Measurements from ENCODE around the gene FOS.

FOS gene

GRCh38 chr14:75297411-75298040 lies 18.9 kb downstream of the FOS start:
- TF ChIP-seq LEF1 (IDR thresholded peaks at IDR 0.05; ENCODE audit: borderline replicate concordance) (no peak), PKNOX1 (IDR thresholded peaks at IDR 0.05) (no peak), ARNT (IDR thresholded peaks at IDR 0.05) (no peak), TARDBP (IDR thresholded peaks at IDR 0.05) (no peak), SUZ12 (IDR thresholded peaks at IDR 0.05) (no peak), CTBP1 (IDR thresholded peaks at IDR 0.05; ENCODE audit: borderline replicate concordance) (no peak), L3MBTL2 (conservative IDR thresholded peaks at IDR 0.05) (no peak), FOXM1 (IDR thresholded peaks at IDR 0.05; ENCODE audit: borderline replicate concordance) (no peak)
- no peak for DNase-seq (ENCODE audit: extremely low spot score)
- ChIA-PET POLR2A (interaction anchor here (0.9 to 2.5 kb wide), 2 partner anchors 13 to 171 kb away, joined by 3 to 9 read pairs; partner anchors contain the start of gene NEK9), CTCF (interaction anchor here (0.8 kb wide), 1 partner anchor 166 kb away, joined by 3 read pairs; no protein-coding TSS in a partner anchor)

DNA sequence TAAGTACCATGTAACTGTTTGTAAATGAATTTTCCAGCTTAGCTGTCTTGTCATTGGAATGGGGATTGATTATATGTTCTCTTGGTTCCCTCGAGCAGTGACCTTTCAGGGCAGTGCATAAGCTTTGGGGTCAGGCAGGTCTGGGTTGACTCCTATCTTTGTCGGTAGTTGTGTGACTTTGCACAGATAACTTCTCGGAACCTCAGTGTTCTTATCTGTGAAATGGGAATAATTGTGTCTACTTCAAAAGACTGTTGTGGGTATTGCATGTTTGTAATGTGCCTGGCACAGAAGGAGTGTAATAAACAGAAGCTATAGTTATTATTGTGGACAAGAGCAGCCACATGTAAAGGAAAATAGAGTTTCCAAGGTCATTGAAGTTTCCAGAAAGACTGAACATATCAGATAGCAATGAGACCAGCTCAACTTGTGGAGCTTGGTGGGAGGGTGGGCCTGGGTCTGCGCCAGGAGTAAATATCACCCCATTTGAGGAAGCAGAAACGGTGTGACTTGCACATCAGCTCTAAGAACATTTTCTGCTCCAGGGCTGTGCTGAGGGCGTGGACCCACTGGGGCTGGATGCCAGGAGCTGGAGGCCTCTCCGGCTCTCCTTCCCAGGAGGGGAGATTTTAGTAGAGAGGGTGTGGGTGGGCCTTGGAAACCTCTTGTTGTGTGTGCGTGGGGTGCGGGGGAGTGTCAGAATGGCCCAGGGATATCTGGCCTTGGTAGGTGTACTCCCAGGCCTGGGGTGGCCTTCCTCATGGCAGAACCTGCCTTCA lies 19.7 kb downstream of the FOS start:
- no peak for TF ChIP-seq LEF1 (IDR thresholded peaks at IDR 0.05; ENCODE audit: borderline replicate concordance)
- no peak for TF ChIP-seq BHLHE40 (IDR thresholded peaks at IDR 0.05; ENCODE audit: borderline replicate concordance)
- TF ChIP-seq FOXK2 (IDR thresholded peaks at IDR 0.05), result no peak
- no peak for TF ChIP-seq NFRKB (IDR thresholded peaks at IDR 0.05)
- TF ChIP-seq HDGF (IDR thresholded peaks at IDR 0.05; ENCODE audit: borderline replicate concordance), result no peak
- TF ChIP-seq FOXA1 (IDR thresholded peaks at IDR 0.05), result no peak
- TF ChIP-seq ZNF384 (IDR thresholded peaks at IDR 0.05), result no peak
- no peak for TF ChIP-seq L3MBTL2 (conservative IDR thresholded peaks at IDR 0.05)
- no peak for TF ChIP-seq SP1 (IDR thresholded peaks at IDR 0.05)
- TF ChIP-seq CTBP1 (IDR thresholded peaks at IDR 0.05; ENCODE audit: borderline replicate concordance), result no peak
- TF ChIP-seq FOXM1 (IDR thresholded peaks at IDR 0.05; ENCODE audit: borderline replicate concordance), result no peak
- TF ChIP-seq SUZ12 (IDR thresholded peaks at IDR 0.05), result no peak
- no peak for TF ChIP-seq PKNOX1 (IDR thresholded peaks at IDR 0.05)
- TF ChIP-seq ARNT (IDR thresholded peaks at IDR 0.05), result no peak
- TF ChIP-seq TARDBP (IDR thresholded peaks at IDR 0.05), result no peak
- TF ChIP-seq ELF4 (IDR thresholded peaks at IDR 0.05), result no peak
- DNase-seq (ENCODE audit: extremely low spot score), result no peak
- ChIA-PET CTCF (interaction anchor here (0.6 to 1.1 kb wide), 4 partner anchors 156 to 188 kb away, joined by 3 read pairs; no protein-coding TSS in a partner anchor), POLR2A (interaction anchor here (0.9 to 2.5 kb wide), 2 partner anchors 14 to 172 kb away, joined by 3 to 9 read pairs; partner anchors contain the start of gene NEK9)

GRCh38 chr14:75299059-75299458 lies 20.4 kb downstream of the FOS start:
- TF ChIP-seq HDGF (IDR thresholded peaks at IDR 0.05; ENCODE audit: borderline replicate concordance) (no peak), SUZ12 (IDR thresholded peaks at IDR 0.05) (no peak), ARNT (IDR thresholded peaks at IDR 0.05) (no peak), LEF1 (IDR thresholded peaks at IDR 0.05; ENCODE audit: borderline replicate concordance) (no peak), FOXA1 (IDR thresholded peaks at IDR 0.05) (no peak), FOXK2 (IDR thresholded peaks at IDR 0.05) (no peak), NFRKB (IDR thresholded peaks at IDR 0.05) (no peak)
- CTCF ChIA-PET, result interaction anchor here (0.6 to 1.1 kb wide), 3 partner anchors 156 to 189 kb away, joined by 3 read pairs; no protein-coding TSS in a partner anchor
- POLR2A ChIA-PET, result interaction anchor here (2.5 kb wide), 1 partner anchor 173 kb away, joined by 9 read pairs; the partner anchor contains the start of gene NEK9
- DNase-seq (ENCODE audit: extremely low spot score), result no peak

- POLR2A ChIA-PET, result interaction anchor here (2.5 kb wide), 1 partner anchor 173 kb away, joined by 9 read pairs; the partner anchor contains the start of gene NEK9
These were observed 20.9 kb downstream of the FOS start for GRCh38 chr14:75299576-75299975.

DNA sequence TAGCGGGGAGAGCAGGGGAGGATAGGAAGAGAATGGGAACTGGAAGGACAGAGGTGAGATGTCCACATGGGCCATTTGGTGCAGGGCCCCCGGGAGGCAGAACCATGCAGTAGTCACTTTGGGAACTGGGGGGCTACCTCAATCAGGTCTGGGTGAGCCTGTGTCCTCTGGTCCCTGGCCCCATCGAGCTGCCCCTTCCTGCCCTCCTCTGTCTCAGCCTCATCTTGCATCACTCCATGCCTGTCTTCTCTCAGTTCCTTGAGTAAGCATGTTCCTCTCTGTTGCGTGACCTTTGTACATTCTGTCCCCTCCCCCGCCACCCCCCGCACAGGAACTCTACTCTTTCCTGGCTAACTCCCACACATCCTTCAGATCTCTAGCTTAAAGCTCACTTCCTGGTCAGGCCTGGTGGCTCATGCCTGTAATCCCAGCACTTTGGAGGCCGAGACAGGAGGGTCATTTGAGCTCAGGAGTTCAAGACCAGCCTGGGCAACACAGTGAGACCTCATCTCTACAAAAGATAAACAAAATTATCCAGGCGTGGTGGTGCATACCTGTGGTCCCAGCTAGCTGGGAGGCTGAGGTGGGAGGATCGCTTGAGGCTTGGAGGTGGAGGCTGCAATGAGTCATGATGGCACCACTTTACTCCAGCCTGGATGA lies 23.2 kb downstream of the FOS start:
- no peak for DNase-seq (ENCODE audit: extremely low spot score)
- POLR2A ChIA-PET, result interaction anchor here (0.7 to 1.8 kb wide), 3 partner anchors 109 to 175 kb away, joined by 3 to 8 read pairs (median 3); partner anchors contain the start of gene NEK9
- CTCF ChIA-PET, result interaction anchor here (0.6 to 1.2 kb wide), 3 partner anchors 129 to 188 kb away, joined by 3 to 7 read pairs (median 4); no protein-coding TSS in a partner anchor
- TF ChIP-seq PKNOX1 (IDR thresholded peaks at IDR 0.05) (no peak), FOXK2 (IDR thresholded peaks at IDR 0.05) (no peak), HDGF (IDR thresholded peaks at IDR 0.05; ENCODE audit: borderline replicate concordance) (no peak), FOXM1 (IDR thresholded peaks at IDR 0.05; ENCODE audit: borderline replicate concordance) (no peak), ZNF384 (IDR thresholded peaks at IDR 0.05) (no peak)

More at GRCh38 chr14:75299576-75299975, 20.9 kb downstream of the FOS start:
- CTCF ChIA-PET, result interaction anchor here (0.5 to 1.1 kb wide), 2 partner anchors 157 to 161 kb away, joined by 3 to 4 read pairs; no protein-coding TSS in a partner anchor
- TF ChIP-seq FOXK2 (IDR thresholded peaks at IDR 0.05) (no peak), FOXA1 (IDR thresholded peaks at IDR 0.05) (no peak), FOXM1 (IDR thresholded peaks at IDR 0.05; ENCODE audit: borderline replicate concordance) (no peak), BHLHE40 (IDR thresholded peaks at IDR 0.05; ENCODE audit: borderline replicate concordance) (no peak), SP1 (IDR thresholded peaks at IDR 0.05) (no peak), ARNT (IDR thresholded peaks at IDR 0.05) (no peak), L3MBTL2 (conservative IDR thresholded peaks at IDR 0.05) (no peak), NFRKB (IDR thresholded peaks at IDR 0.05) (no peak), ZNF384 (IDR thresholded peaks at IDR 0.05) (no peak), TARDBP (IDR thresholded peaks at IDR 0.05) (no peak), SUZ12 (IDR thresholded peaks at IDR 0.05) (no peak), LEF1 (IDR thresholded peaks at IDR 0.05; ENCODE audit: borderline replicate concordance) (no peak), ELF4 (IDR thresholded peaks at IDR 0.05) (no peak), HDGF (IDR thresholded peaks at IDR 0.05; ENCODE audit: borderline replicate concordance) (no peak)
- no peak for DNase-seq (ENCODE audit: extremely low spot score)
